GM12872 (cell line): ENCODE results near the gene BCL2L11.

Experiments
- CTCF ChIP-seq: IDR thresholded peaks from 3 replicates; pipeline ENCODE4 v1.5.1; 2011; ENCODE audit warnings: low read depth, mild to moderate bottlenecking, low read length, moderate library complexity; ENCODE audit not compliant: insufficient read depth

The BCL2L11 gene

GRCh38 chr2:111178730-111179405 lies 58.2 kb downstream of the BCL2L11 start:
- TF ChIP-seq CTCF = no peak

GRCh38 chr2:111182121-111182520 lies 61.4 kb downstream of the BCL2L11 start:
- no peak for TF ChIP-seq CTCF

- no peak for TF ChIP-seq CTCF
Measured at GRCh38 chr2:111182740-111183139, 62.0 kb downstream of the BCL2L11 start.

GRCh38 chr2:111184725-111185310 lies 64.1 kb downstream of the BCL2L11 start:
- no peak for TF ChIP-seq CTCF

GRCh38 chr2:111185361-111186022 lies 64.8 kb downstream of the BCL2L11 start:
- no peak for TF ChIP-seq CTCF

GRCh38 chr2:111186121-111186715 lies 65.5 kb downstream of the BCL2L11 start:
- TF ChIP-seq CTCF = no peak

- TF ChIP-seq CTCF = no peak
Measured at GRCh38 chr2:111186933-111187332, 66.2 kb downstream of the BCL2L11 start.
